Measurements from ENCODE around the gene RFC3. TPM values are rescaled to one million over a fixed set of nuclear protein-coding genes. Genes with fewer than 3 reads are reported as not detected.

The RFC3 gene
- total RNA-seq, 1 experiment from 2014 or later, result 20.4 TPM

DNA sequence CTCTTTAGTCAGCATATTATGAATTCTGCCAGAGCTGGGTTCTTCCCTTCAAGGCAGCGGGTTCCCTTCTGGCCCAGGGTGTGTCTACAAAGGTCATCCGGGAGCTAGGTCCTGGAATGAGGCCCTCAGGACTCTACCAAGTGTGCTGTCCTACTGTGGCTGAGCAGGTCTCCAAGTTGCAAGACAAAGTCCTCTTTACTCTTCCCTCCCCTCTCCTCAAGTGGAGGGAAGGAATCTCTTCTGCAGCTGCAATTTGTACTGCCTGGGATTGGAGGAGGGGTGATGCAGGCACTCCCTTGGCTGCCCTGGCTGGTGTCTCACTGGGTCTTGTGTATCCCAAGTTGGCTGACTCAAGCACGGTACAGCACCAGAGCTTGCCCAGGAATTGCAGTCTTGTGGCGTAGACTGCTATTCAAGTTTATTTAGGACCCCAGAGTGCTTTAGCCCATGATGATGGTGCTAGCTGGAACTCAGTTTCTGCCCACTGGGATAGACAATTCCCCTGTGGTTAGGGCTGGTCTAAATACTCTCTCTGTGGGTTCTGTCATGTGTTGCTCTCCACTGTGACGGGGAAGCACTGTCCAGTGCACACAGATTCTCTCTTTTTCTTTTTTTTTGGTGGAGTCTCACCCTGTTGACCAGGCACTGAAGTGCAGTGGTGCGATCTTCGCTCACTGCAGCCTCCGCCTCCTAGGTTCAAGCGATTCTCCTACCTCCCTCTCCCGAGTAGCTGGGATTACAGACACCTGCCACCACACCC lies 28.5 kb downstream of the RFC3 start:
- no peak overlapping the region for H3K4me2 ChIP-seq
- no peaks in the 10 kb centered on the region for H3F3A ChIP-seq (ENCODE audit: insufficient read depth, low read depth)
- no peaks in the 10 kb centered on the region for H3K9me3 ChIP-seq (ENCODE audit: insufficient read depth, low read depth)
- H3K4me3 ChIP-seq, result no peak overlapping the region
- no peak for DNase-seq
- POLR2A ChIA-PET (ENCODE audit: unreplicated experiment), result no interaction called here
- no peaks in the 10 kb centered on the region for H3K36me3 ChIP-seq (ENCODE audit: low read depth)
- H3K4me1 ChIP-seq (replicated peaks; ENCODE audit: insufficient read depth), result no peaks in the 10 kb centered on the region
- H3K79me2 ChIP-seq (ENCODE audit: low read depth), result no peaks in the 10 kb centered on the region
- no peak overlapping the region for H3K27ac ChIP-seq
- CTCF ChIA-PET, result no interaction called here
- TF ChIP-seq, protein P1, sequence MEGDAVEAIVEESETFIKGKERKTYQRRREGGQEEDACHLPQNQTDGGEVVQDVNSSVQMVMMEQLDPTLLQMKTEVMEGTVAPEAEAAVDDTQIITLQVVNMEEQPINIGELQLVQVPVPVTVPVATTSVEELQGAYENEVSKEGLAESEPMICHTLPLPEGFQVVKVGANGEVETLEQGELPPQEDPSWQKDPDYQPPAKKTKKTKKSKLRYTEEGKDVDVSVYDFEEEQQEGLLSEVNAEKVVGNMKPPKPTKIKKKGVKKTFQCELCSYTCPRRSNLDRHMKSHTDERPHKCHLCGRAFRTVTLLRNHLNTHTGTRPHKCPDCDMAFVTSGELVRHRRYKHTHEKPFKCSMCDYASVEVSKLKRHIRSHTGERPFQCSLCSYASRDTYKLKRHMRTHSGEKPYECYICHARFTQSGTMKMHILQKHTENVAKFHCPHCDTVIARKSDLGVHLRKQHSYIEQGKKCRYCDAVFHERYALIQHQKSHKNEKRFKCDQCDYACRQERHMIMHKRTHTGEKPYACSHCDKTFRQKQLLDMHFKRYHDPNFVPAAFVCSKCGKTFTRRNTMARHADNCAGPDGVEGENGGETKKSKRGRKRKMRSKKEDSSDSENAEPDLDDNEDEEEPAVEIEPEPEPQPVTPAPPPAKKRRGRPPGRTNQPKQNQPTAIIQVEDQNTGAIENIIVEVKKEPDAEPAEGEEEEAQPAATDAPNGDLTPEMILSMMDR (conservative IDR thresholded peaks at IDR 0.05), result no peak
- TF ChIP-seq EZH2 (IDR thresholded peaks at IDR 0.05; ENCODE audit: low read depth), result no peak
- H3K27me3 ChIP-seq (ENCODE audit: insufficient read depth, low read depth), result no peaks in the 10 kb centered on the region
- intact Hi-C loops (cut with micrococcal nuclease; ENCODE audit: unreplicated experiment), result no loop called here
- H3K9me2 ChIP-seq (ENCODE audit: insufficient read depth), result no peaks in the 10 kb centered on the region
- no TSS peak for BruUV-seq (replicated peaks)
- no peak overlapping the region for H2AFZ ChIP-seq
- H4K20me1 ChIP-seq (ENCODE audit: insufficient read depth), result no peaks in the 10 kb centered on the region

DNA sequence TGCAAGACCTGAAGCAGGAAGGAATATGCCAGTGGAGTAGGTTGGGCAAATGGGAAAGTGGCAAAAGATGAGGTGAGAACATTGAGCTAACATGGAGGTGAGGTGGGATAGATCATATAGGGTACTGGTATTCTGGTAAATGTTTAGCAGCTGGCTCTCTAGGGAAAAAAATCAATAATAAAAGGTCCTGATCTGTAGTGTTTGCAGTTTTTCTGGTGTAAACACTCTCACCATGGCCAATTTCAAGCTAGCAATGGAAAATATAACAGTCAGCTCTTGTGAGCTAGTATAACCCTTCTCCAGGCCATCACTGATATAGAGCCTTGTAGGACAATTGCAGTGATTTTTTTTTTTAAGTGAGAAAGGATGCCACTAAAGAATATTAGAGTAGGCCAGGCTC lies 31.3 kb downstream of the RFC3 start:
- Histone ChIP-seq H3K27me3 (ENCODE audit: insufficient read depth, low read depth) (no peaks in the 10 kb centered on the region), H3K4me3 (no peak overlapping the region), H3K9me3 (ENCODE audit: insufficient read depth, low read depth) (no peaks in the 10 kb centered on the region), H3F3A (ENCODE audit: insufficient read depth, low read depth) (no peaks in the 10 kb centered on the region), H3K9me2 (ENCODE audit: insufficient read depth) (no peaks in the 10 kb centered on the region), H3K79me2 (ENCODE audit: low read depth) (no peaks in the 10 kb centered on the region), H2AFZ (no peak overlapping the region), H3K27ac (no peak overlapping the region), H4K20me1 (ENCODE audit: insufficient read depth) (no peaks in the 10 kb centered on the region), H3K4me1 (replicated peaks; ENCODE audit: insufficient read depth) (no peaks in the 10 kb centered on the region), H3K36me3 (ENCODE audit: low read depth) (no peaks in the 10 kb centered on the region), H3K4me2 (no peak overlapping the region)
- CTCF ChIA-PET, result no interaction called here
- no peak for TF ChIP-seq EZH2 (IDR thresholded peaks at IDR 0.05; ENCODE audit: low read depth)
- TF ChIP-seq, protein P1 (conservative IDR thresholded peaks at IDR 0.05), result no peak
- intact Hi-C loops (cut with micrococcal nuclease; ENCODE audit: unreplicated experiment), result no loop called here
- DNase-seq, result no peak
- POLR2A ChIA-PET (ENCODE audit: unreplicated experiment), result no interaction called here
- BruUV-seq (replicated peaks), result no TSS peak

DNA sequence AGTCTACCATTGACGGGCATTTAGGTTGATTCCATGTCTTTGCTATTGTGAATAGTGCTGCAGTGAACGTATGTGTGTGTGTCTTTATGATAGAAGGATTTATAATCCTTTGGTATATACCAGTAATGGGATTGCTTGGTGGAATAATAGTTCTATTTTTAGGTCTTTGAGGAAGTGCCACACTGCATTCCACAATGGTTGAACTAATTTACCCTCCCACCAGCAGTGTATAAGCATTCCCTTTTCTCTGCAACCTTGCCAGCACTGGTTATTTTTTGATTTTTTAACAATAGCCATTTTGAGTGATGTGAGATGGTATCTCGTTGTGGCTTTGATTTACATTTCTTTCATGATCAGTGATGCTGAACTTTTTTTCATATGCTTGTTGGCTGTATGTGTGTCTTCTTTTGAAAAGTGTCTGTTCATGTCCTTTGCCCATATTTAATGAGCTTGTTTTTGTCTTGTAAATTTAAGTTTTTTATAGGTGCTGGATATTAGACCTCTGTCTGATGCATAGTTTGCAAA lies 37.5 kb downstream of the RFC3 start:
- TF ChIP-seq EZH2 (IDR thresholded peaks at IDR 0.05; ENCODE audit: low read depth), result no peak
- TF ChIP-seq, protein P1 (conservative IDR thresholded peaks at IDR 0.05), result no peak
- H3K36me3 ChIP-seq (ENCODE audit: low read depth), result no peaks in the 10 kb centered on the region
- no peaks in the 10 kb centered on the region for H3K9me3 ChIP-seq (ENCODE audit: insufficient read depth, low read depth)
- H3K79me2 ChIP-seq (ENCODE audit: low read depth), result no peaks in the 10 kb centered on the region
- BruUV-seq (replicated peaks), result no TSS peak
- CTCF ChIA-PET, result no interaction called here
- H3K4me2 ChIP-seq, result no peak overlapping the region
- no peak overlapping the region for H2AFZ ChIP-seq
- no peak for DNase-seq
- intact Hi-C loops (cut with micrococcal nuclease; ENCODE audit: unreplicated experiment), result no loop called here
- no peaks in the 10 kb centered on the region for H4K20me1 ChIP-seq (ENCODE audit: insufficient read depth)
- no peaks in the 10 kb centered on the region for H3K4me1 ChIP-seq (replicated peaks; ENCODE audit: insufficient read depth)
- no peak overlapping the region for H3K4me3 ChIP-seq
- no peak overlapping the region for H3K27ac ChIP-seq
- no peaks in the 10 kb centered on the region for H3K9me2 ChIP-seq (ENCODE audit: insufficient read depth)
- H3F3A ChIP-seq (ENCODE audit: insufficient read depth, low read depth), result no peaks in the 10 kb centered on the region
- POLR2A ChIA-PET (ENCODE audit: unreplicated experiment), result no interaction called here
- no peaks in the 10 kb centered on the region for H3K27me3 ChIP-seq (ENCODE audit: insufficient read depth, low read depth)

All from PC-9 (cell line).